CD4-positive, alpha-beta T cell (primary cell): ENCODE data around the gene BIRC6. TPM values are rescaled to one million over a fixed set of nuclear protein-coding genes. Genes with fewer than 3 reads are reported as not detected.

Experiments
- ATAC-seq: fragments of 200-7000 bp; cut with Tn5 transposase; one replicate; pipeline ENCODE4 v1.10.0; 2022; ENCODE audit warnings: mild to moderate bottlenecking; ENCODE audit not compliant: poor library complexity
- CTCF ChIA-PET: fragments of 350-600 bp; sonication (Branson Sonifier 250); formaldehyde crosslinking; loops from one replicate; lab custom pipeline; 2021; ENCODE audit warnings: antibody characterized with exemption, inconsistent platforms; lab: Charles Lee
- POLR2A ChIA-PET: fragments of 350-600 bp; sonication (Branson Sonifier 250); formaldehyde crosslinking; loops from one replicate; lab custom pipeline; 2021; ENCODE audit warnings: antibody characterized with exemption, inconsistent platforms; lab: Charles Lee
- DNase-seq, 14 experiments: peaks; one replicate each; pipeline ENCODE4 v3.0.0-alpha.2; 2013 to 2020; ENCODE audit warnings: mixed read lengths in 2 of 14
- H3K27ac ChIP-seq, 2 donors: one replicate each; pipeline versions ENCODE4 v1.5.1 to v1.7.0; 2013; ENCODE audit warnings: low read length in 2 of 2, low read depth in 1 of 2, mild to moderate bottlenecking in 1 of 2
- H3K27me3 ChIP-seq, 2 experiments: 1 replicate in 1 of 2; 2 replicates in 1 of 2; pipeline versions ENCODE4 v1.6.1 to v1.7.0; 2013; ENCODE audit warnings: low read length in 2 of 2, control low read depth in 1 of 2, mild to moderate bottlenecking in 1 of 2, moderate library complexity in 1 of 2; ENCODE audit not compliant: insufficient read depth in 2 of 2, control insufficient read depth in 1 of 2
- H3K36me3 ChIP-seq: one replicate; pipeline ENCODE4 v1.6.1; 2013; ENCODE audit warnings: low read length, control low read depth; ENCODE audit not compliant: insufficient read depth
- H3K4me1 ChIP-seq: one replicate; pipeline ENCODE4 v1.6.1; 2013; ENCODE audit warnings: low read length, control low read depth; ENCODE audit not compliant: insufficient read depth
- H3K4me3 ChIP-seq: one replicate; pipeline ENCODE4 v1.5.1; 2013; ENCODE audit warnings: mild to moderate bottlenecking, low read length, moderate library complexity
- H3K9me3 ChIP-seq, 2 experiments: 1 replicate in 1 of 2; 2 replicates in 1 of 2; pipeline versions ENCODE4 v1.6.1 to v1.7.0; 2013; ENCODE audit warnings: low read length in 2 of 2, mild to moderate bottlenecking in 2 of 2, control low read depth in 1 of 2, moderate library complexity in 1 of 2; ENCODE audit not compliant: control insufficient read depth in 1 of 2, insufficient read depth in 1 of 2
- H3K27ac Mint-ChIP-seq: one replicate; pipeline ENCODE4 v1.8.0; 2020; ENCODE audit warnings: mixed read lengths
- H3K27me3 Mint-ChIP-seq: one replicate; pipeline ENCODE4 v1.8.0; 2021; ENCODE audit warnings: mixed read lengths
- H3K36me3 Mint-ChIP-seq: one replicate; pipeline ENCODE4 v1.8.0; 2021; ENCODE audit warnings: low read depth, mixed read lengths
- H3K4me1 Mint-ChIP-seq: one replicate; pipeline ENCODE4 v1.8.0; 2021; ENCODE audit warnings: low read depth, mixed read lengths
- H3K4me3 Mint-ChIP-seq: one replicate; pipeline ENCODE4 v1.8.0; 2020; ENCODE audit warnings: mild to moderate bottlenecking, mixed read lengths
- H3K9me3 Mint-ChIP-seq: one replicate; pipeline ENCODE4 v1.8.0; 2020; ENCODE audit warnings: mixed read lengths
- intact Hi-C, 2 experiments: fragments of 100-400 bp; cut with DNase I in 1 of 2; cut with micrococcal nuclease in 1 of 2; formaldehyde crosslinking; loops; one replicate each; pipeline versions ENCODE4 v1.15.1 to v1.9.0; 2023 to 2025; cut with DNase I, micrococcal nuclease
- total RNA-seq, 174 experiments: library from RNA in 2 of 174; stranded (reverse) in 2 of 174; gene quantifications; one replicate each; pipeline ENCODE4 v1.2.3 and lab custom pipeline; 2021 to 2026
- TF ChIP-seq, protein P1 (sequence below): fragments of 200-600 bp; IDR thresholded peaks from one replicate; pipeline ENCODE4 v1.8.0; 2022; ENCODE audit warnings: antibody characterized with exemption, mild to moderate bottlenecking

The BIRC6 gene
- total RNA-seq, 2 experiments from 2014 or later, result 110 to 113 TPM

DNA sequence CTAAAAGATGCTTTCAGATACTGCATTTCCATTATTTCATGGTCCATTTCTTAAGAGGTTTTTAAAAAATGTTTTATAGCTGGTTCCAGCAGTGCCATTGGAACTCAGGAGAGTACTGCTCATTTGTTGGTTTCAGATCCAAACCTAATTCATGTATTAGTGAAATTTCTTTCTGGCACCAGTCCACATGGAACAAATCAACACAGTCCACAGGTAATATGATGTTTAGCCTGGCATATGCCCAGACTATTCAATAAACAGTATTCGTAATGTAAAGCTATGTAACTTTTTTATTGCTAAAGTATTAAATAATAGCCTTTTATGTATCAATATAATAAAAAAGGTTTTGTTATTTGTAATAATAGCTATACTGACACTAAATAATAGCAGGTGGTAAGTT, 134.5 kb downstream of the BIRC6 start:
- Histone ChIP-seq H3K36me3 (peaks cover 44% of the 10 kb centered on the region), H3K4me1 (no peaks in the 10 kb centered on the region), H3K4me3 (no peak overlapping the region), H3K9me3 (no peaks in the 10 kb centered on the region), H3K27me3 (no peaks in the 10 kb centered on the region), H3K27ac (no peak overlapping the region)
- CTCF ChIA-PET, result no interaction called here
- ATAC-seq (no peak), DNase-seq (no peak)
- Mint-ChIP-seq H3K27me3 (no peaks in the 10 kb centered on the region), H3K36me3 (peaks cover 68% of the 10 kb centered on the region), H3K9me3 (no peaks in the 10 kb centered on the region), H3K4me3 (no peak overlapping the region), H3K4me1 (no peaks in the 10 kb centered on the region), H3K27ac (no peak overlapping the region)
- intact Hi-C loops, result no loop called here
- TF ChIP-seq, protein P1, sequence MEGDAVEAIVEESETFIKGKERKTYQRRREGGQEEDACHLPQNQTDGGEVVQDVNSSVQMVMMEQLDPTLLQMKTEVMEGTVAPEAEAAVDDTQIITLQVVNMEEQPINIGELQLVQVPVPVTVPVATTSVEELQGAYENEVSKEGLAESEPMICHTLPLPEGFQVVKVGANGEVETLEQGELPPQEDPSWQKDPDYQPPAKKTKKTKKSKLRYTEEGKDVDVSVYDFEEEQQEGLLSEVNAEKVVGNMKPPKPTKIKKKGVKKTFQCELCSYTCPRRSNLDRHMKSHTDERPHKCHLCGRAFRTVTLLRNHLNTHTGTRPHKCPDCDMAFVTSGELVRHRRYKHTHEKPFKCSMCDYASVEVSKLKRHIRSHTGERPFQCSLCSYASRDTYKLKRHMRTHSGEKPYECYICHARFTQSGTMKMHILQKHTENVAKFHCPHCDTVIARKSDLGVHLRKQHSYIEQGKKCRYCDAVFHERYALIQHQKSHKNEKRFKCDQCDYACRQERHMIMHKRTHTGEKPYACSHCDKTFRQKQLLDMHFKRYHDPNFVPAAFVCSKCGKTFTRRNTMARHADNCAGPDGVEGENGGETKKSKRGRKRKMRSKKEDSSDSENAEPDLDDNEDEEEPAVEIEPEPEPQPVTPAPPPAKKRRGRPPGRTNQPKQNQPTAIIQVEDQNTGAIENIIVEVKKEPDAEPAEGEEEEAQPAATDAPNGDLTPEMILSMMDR, result no peak
- POLR2A ChIA-PET, result no interaction called here

DNA sequence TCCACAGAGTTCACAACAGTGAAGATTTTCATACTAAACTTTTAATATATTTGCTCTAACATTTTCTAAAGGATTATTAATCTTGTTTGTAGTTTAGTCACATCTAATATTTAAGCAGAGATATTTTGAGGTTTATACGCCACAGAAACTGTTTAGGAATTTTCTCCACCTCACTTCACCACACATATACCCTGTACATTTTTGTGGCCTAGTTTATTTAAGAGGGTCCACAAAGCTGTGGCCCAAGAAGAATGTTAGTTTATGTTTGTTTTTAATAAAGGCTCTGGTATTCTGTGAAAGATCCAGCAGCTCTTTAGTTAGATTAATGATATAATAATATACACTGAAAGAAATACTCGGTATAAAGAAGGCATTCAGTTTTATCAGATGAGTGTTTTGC, 138.3 kb downstream of the BIRC6 start:
- Histone ChIP-seq H3K27ac (no peak overlapping the region), H3K4me3 (no peak overlapping the region), H3K36me3 (peaks cover 43% of the 10 kb centered on the region), H3K27me3 (no peaks in the 10 kb centered on the region), H3K4me1 (no peaks in the 10 kb centered on the region), H3K9me3 (no peaks in the 10 kb centered on the region)
- ChIA-PET POLR2A (no interaction called here), CTCF (no interaction called here)
- TF ChIP-seq, protein P1, result no peak
- DNase-seq (no peak), ATAC-seq (no peak)
- intact Hi-C loops, result no loop called here
- Mint-ChIP-seq H3K4me3 (no peak overlapping the region), H3K4me1 (no peaks in the 10 kb centered on the region), H3K27me3 (no peaks in the 10 kb centered on the region), H3K36me3 (peaks cover 77% of the 10 kb centered on the region), H3K27ac (no peak overlapping the region), H3K9me3 (no peaks in the 10 kb centered on the region)

- ChIA-PET CTCF (interaction anchor here (1.5 kb wide), 1 partner anchor 9 kb away, joined by 3 read pairs; no protein-coding TSS in a partner anchor), POLR2A (no interaction called here)
- H3K27me3 Mint-ChIP-seq, result no peaks in the 10 kb centered on the region
- DNase-seq, result peak in 3 of 14 experiments; percentile 5 to 20 (median 12)
- no peak overlapping the region for H3K27ac ChIP-seq
- no peaks in the 10 kb centered on the region for H3K4me1 Mint-ChIP-seq
- TF ChIP-seq, protein P1, result no peak
- ATAC-seq, result no peak
- H3K9me3 ChIP-seq, result no peaks in the 10 kb centered on the region
- H3K27me3 ChIP-seq, result no peaks in the 10 kb centered on the region
- H3K4me3 ChIP-seq, result no peak overlapping the region
- peaks cover 47% of the 10 kb centered on the region for H3K36me3 ChIP-seq
- no peaks in the 10 kb centered on the region for H3K4me1 ChIP-seq
- no peak overlapping the region for H3K4me3 Mint-ChIP-seq
- peaks cover 80% of the 10 kb centered on the region for H3K36me3 Mint-ChIP-seq
- no peak overlapping the region for H3K27ac Mint-ChIP-seq
- intact Hi-C loops, result no loop called here
- no peaks in the 10 kb centered on the region for H3K9me3 Mint-ChIP-seq
These were observed 139.8 kb downstream of the BIRC6 start for GRCh38 chr2:32496662-32497061.
